ENCODE measurements around the gene SH3D19. TPM values are rescaled to one million over a fixed set of nuclear protein-coding genes. Genes with fewer than 3 reads are reported as not detected.

Gene SH3D19
- total RNA-seq, 4 donors from 2014 or later: 117 to 200 (median 168) TPM

- no peak for ATAC-seq
- Histone ChIP-seq H3K4me1 (peaks cover 3 to 41% (median 11%) of the 10 kb centered on the region in 3 donors), H3K36me3 (peaks cover 0 to 46% of the 10 kb centered on the region in 2 donors), H3K27ac (peak overlapping the region; percentile 81 to 94 (median 86)), H3K27me3 (peaks cover 5% of the 10 kb centered on the region), H3K9me3 (no peaks in the 10 kb centered on the region), H3K4me3 (peak overlapping the region; percentile 65 to 96)
- TF ChIP-seq POLR2A (IDR thresholded peaks at IDR 0.05) (no peak), CTCF (IDR thresholded peaks at IDR 0.05) (no peak), EP300 (IDR thresholded peaks at IDR 0.05) (no peak), POLR2AphosphoS5 (IDR thresholded peaks at IDR 0.05) (no peak)
- WGBS, 2 donors (ENCODE audit: low coverage in 1 of 2): 7 to 13% methylated on average over 3 of the region's 3 CpGs
Observed at GRCh38 chr4:151100531-151100930, 224.9 kb downstream of the SH3D19 start.

- no peak for TF ChIP-seq POLR2A (IDR thresholded peaks at IDR 0.05)
- TF ChIP-seq EP300 (IDR thresholded peaks at IDR 0.05): no peak
- TF ChIP-seq CTCF (IDR thresholded peaks at IDR 0.05): no peak
- no peak for TF ChIP-seq POLR2AphosphoS5 (IDR thresholded peaks at IDR 0.05)
- Histone ChIP-seq H3K27me3 (peaks cover 5% of the 10 kb centered on the region), H3K9me3 (no peaks in the 10 kb centered on the region), H3K4me1 (peaks cover 3 to 41% (median 11%) of the 10 kb centered on the region in 3 donors), H3K4me3 (peak overlapping the region; percentile 65 to 96), H3K27ac (peak overlapping the region; percentile 81 to 94 (median 86)), H3K36me3 (peaks cover 0 to 41% of the 10 kb centered on the region in 2 donors)
- WGBS, 2 donors (ENCODE audit: low coverage in 1 of 2): 0 to 2% methylated on average over 5 to 12 of the region's 13 CpGs
- ATAC-seq: peak; percentile 10
Observed at GRCh38 chr4:151099976-151100417, 225.4 kb downstream of the SH3D19 start.

- peak; percentile 52 to 72 for TF ChIP-seq POLR2A (IDR thresholded peaks at IDR 0.05)
- no peak for TF ChIP-seq EP300 (IDR thresholded peaks at IDR 0.05)
- peak; percentile 90 for TF ChIP-seq POLR2AphosphoS5 (IDR thresholded peaks at IDR 0.05)
- peak in 3 of 4 experiments; percentile 60 to 97 (median 69) for TF ChIP-seq CTCF (IDR thresholded peaks at IDR 0.05)
- peak within 1 kb of the TSS; percentile 65 to 96 for H3K4me3 ChIP-seq
- WGBS, 2 donors (ENCODE audit: low coverage in 1 of 2): 0 to 8% methylated on average over 2 to 23 of the region's 69 CpGs
- H3K36me3 ChIP-seq: peaks cover 0 to 35% of the 10 kb centered on the region in 2 donors
- H3K4me1 ChIP-seq: peaks cover 3 to 41% (median 11%) of the 10 kb centered on the region in 3 donors
- peak within 1 kb of the TSS; percentile 81 to 94 (median 86) for H3K27ac ChIP-seq
- ATAC-seq: peak; percentile 95
- peaks cover 5% of the 10 kb centered on the region for H3K27me3 ChIP-seq
- H3K9me3 ChIP-seq: no peaks in the 10 kb centered on the region
Observed at GRCh38 chr4:151099229-151099975, 226.0 kb downstream of the SH3D19 start, which contains the start of gene RPS3A. Gene RPS3A (plus strand): TSS chr4:151099628. CDS start chr4:151099653, 25 bp downstream.

- no peak for TF ChIP-seq EP300 (IDR thresholded peaks at IDR 0.05)
- TF ChIP-seq POLR2AphosphoS5 (IDR thresholded peaks at IDR 0.05): no peak
- no peak for TF ChIP-seq CTCF (IDR thresholded peaks at IDR 0.05)
- no peak for TF ChIP-seq POLR2A (IDR thresholded peaks at IDR 0.05)
- peak overlapping the region in 3 of 4 donors; percentile 50 to 94 (median 86) for H3K27ac ChIP-seq
- peak; percentile 14 for ATAC-seq
- no peaks in the 10 kb centered on the region for H3K9me3 ChIP-seq
- H3K4me1 ChIP-seq: peaks cover 3 to 41% (median 11%) of the 10 kb centered on the region in 3 donors
- peaks cover 0 to 30% of the 10 kb centered on the region in 2 donors for H3K36me3 ChIP-seq
- H3K27me3 ChIP-seq: peaks cover 5% of the 10 kb centered on the region
- 18 to 20% methylated on average over 6 to 7 of the region's 8 CpGs for WGBS, 2 donors (ENCODE audit: low coverage in 1 of 2)
- peak overlapping the region; percentile 10 to 65 for H3K4me3 ChIP-seq
Observed at GRCh38 chr4:151098979-151099228, 226.5 kb downstream of the SH3D19 start.

- Histone ChIP-seq H3K9me3 (no peaks in the 10 kb centered on the region), H3K27me3 (peaks cover 5% of the 10 kb centered on the region), H3K36me3 (peaks cover 0 to 19% of the 10 kb centered on the region in 2 donors), H3K27ac (no peak overlapping the region), H3K4me3 (no peak overlapping the region), H3K4me1 (peaks cover 3 to 31% (median 11%) of the 10 kb centered on the region in 3 donors)
- no peak for TF ChIP-seq EP300 (IDR thresholded peaks at IDR 0.05)
- no peak for TF ChIP-seq POLR2AphosphoS5 (IDR thresholded peaks at IDR 0.05)
- no peak for TF ChIP-seq POLR2A (IDR thresholded peaks at IDR 0.05)
- TF ChIP-seq CTCF (IDR thresholded peaks at IDR 0.05): no peak
- WGBS, 2 donors (ENCODE audit: low coverage in 1 of 2): 83 to 100% methylated on average over 2 to 3 of the region's 3 CpGs
- no peak for ATAC-seq
Observed at GRCh38 chr4:151097759-151098158, 227.6 kb downstream of the SH3D19 start.

All from gastroesophageal sphincter (tissue), 4 donors.